WTC11 (cell line): Measurements from ENCODE around the gene OTUB1.

ENCODE experiments used
- CREB1 ChIP-seq: sonication (generic); formaldehyde crosslinking; IDR thresholded peaks from 2 replicates; pipeline ENCODE4 v1.8.0; 2023; ENCODE audit warnings: mild to moderate bottlenecking, missing genetic modification reagents
- MYBL2 ChIP-seq: sonication (generic); formaldehyde crosslinking; IDR thresholded peaks from 2 replicates; pipeline ENCODE4 v1.8.1; 2023; ENCODE audit warnings: mild to moderate bottlenecking, moderate library complexity, missing genetic modification reagents
- SP1 ChIP-seq: sonication (generic); formaldehyde crosslinking; conservative IDR thresholded peaks from 2 replicates; pipeline ENCODE4 v1.8.1; 2022; ENCODE audit warnings: missing genetic modification reagents
- TCF7 ChIP-seq: sonication (generic); formaldehyde crosslinking; IDR thresholded peaks from 2 replicates; pipeline ENCODE4 v1.8.0; 2022; ENCODE audit warnings: mild to moderate bottlenecking, low read depth, missing genetic modification reagents, moderate library complexity
- TF ChIP-seq, protein P1 (sequence below): fragments of 200-600 bp; IDR thresholded peaks from 2 replicates; pipeline ENCODE4 v1.8.0; 2022; ENCODE audit warnings: antibody characterized with exemption
- TF ChIP-seq, protein P2 (sequence below): fragments of 250-450 bp; sonication (Bioruptor Pico); conservative IDR thresholded peaks from 2 replicates; pipeline ENCODE4 v1.9.0; 2021; ENCODE audit warnings: mild to moderate bottlenecking
- TF ChIP-seq, protein P3 (sequence below): sonication (generic); formaldehyde crosslinking; IDR thresholded peaks from 2 replicates; pipeline ENCODE4 v1.8.1; 2023; ENCODE audit warnings: mild to moderate bottlenecking, missing genetic modification reagents
- TF ChIP-seq, protein P4 (sequence below): sonication (generic); formaldehyde crosslinking; IDR thresholded peaks from 2 replicates; pipeline ENCODE4 v1.8.1; 2023; ENCODE audit warnings: mild to moderate bottlenecking, missing genetic modification reagents, moderate library complexity
- TF ChIP-seq, protein P5 (sequence below): sonication (generic); formaldehyde crosslinking; IDR thresholded peaks from 2 replicates; pipeline ENCODE4 v1.8.0; 2022; ENCODE audit warnings: mild to moderate bottlenecking, missing genetic modification reagents
- TF ChIP-seq, protein P6 (sequence below): sonication (generic); formaldehyde crosslinking; IDR thresholded peaks from 2 replicates; pipeline ENCODE4 v1.8.0; 2022; ENCODE audit warnings: missing genetic modification reagents
- TF ChIP-seq, protein P7 (sequence below): sonication (generic); formaldehyde crosslinking; conservative IDR thresholded peaks from 2 replicates; pipeline ENCODE4 v1.8.1; 2022; ENCODE audit warnings: mild to moderate bottlenecking, missing genetic modification reagents

DNA sequence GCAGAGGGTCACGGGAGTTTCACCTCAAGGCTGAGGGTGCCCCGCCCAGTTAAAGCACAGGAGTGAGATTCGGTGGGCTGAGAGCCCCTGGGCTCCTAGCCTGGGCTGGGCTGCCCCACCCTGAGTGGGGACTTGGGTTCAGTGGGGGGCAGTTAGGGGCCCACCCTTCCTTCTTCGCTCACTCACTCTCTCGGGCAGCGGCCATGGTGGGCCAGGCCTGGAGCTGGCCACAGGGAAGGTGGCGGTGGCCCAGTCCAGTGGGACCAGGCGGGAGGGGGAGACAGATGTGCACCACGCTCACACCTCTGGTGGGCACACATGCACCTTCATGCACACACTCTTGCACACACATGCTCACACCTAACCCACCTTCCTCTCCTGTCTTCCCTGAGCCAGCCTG lies 55.6 kb downstream of the OTUB1 start:
- TF ChIP-seq, protein P1, sequence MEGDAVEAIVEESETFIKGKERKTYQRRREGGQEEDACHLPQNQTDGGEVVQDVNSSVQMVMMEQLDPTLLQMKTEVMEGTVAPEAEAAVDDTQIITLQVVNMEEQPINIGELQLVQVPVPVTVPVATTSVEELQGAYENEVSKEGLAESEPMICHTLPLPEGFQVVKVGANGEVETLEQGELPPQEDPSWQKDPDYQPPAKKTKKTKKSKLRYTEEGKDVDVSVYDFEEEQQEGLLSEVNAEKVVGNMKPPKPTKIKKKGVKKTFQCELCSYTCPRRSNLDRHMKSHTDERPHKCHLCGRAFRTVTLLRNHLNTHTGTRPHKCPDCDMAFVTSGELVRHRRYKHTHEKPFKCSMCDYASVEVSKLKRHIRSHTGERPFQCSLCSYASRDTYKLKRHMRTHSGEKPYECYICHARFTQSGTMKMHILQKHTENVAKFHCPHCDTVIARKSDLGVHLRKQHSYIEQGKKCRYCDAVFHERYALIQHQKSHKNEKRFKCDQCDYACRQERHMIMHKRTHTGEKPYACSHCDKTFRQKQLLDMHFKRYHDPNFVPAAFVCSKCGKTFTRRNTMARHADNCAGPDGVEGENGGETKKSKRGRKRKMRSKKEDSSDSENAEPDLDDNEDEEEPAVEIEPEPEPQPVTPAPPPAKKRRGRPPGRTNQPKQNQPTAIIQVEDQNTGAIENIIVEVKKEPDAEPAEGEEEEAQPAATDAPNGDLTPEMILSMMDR, result no peak
- TF ChIP-seq MYBL2 (CRISPR knock-in tag) (no peak), TCF7 (CRISPR knock-in tag) (no peak), CREB1 (CRISPR knock-in tag) (no peak), SP1 (CRISPR knock-in tag) (no peak)
- TF ChIP-seq, protein P2, sequence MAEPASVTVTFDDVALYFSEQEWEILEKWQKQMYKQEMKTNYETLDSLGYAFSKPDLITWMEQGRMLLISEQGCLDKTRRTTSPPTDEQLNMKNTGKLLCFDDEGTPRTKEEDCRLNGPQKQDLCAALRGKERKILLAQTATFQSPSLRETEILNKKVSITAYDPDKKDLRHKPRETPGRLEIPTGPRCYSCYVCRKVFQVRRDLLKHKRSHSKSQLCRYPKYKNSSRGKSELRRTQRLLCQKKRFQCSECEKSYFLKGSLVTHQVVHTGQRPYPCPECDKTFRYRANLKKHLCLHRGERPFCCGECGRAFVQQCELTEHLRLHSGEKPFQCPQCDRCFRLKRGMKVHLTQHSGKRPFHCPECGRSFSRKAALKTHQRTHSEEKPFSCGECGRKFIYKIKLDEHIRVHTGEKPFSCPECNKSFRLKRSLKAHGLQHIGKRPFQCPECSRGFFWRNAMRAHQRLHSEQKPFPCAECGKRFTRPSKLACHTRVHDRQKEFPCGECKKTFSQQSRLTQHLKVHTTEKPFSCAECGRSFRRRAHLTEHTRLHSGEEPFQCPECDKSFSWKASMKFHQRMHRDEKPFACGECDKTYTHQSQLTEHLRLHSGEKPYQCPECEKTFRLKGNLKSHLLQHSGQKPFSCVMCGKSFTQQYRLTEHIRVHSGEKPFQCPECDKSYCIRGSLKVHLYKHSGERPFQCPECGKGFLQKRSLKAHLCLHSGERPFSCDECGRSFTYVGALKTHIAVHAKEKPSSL (CRISPR knock-in tag), result no peak
- TF ChIP-seq, protein P3, sequence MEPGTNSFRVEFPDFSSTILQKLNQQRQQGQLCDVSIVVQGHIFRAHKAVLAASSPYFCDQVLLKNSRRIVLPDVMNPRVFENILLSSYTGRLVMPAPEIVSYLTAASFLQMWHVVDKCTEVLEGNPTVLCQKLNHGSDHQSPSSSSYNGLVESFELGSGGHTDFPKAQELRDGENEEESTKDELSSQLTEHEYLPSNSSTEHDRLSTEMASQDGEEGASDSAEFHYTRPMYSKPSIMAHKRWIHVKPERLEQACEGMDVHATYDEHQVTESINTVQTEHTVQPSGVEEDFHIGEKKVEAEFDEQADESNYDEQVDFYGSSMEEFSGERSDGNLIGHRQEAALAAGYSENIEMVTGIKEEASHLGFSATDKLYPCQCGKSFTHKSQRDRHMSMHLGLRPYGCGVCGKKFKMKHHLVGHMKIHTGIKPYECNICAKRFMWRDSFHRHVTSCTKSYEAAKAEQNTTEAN, result no peak
- TF ChIP-seq, protein P4, sequence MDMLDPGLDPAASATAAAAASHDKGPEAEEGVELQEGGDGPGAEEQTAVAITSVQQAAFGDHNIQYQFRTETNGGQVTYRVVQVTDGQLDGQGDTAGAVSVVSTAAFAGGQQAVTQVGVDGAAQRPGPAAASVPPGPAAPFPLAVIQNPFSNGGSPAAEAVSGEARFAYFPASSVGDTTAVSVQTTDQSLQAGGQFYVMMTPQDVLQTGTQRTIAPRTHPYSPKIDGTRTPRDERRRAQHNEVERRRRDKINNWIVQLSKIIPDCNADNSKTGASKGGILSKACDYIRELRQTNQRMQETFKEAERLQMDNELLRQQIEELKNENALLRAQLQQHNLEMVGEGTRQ (CRISPR knock-in tag), result no peak
- TF ChIP-seq, protein P5, sequence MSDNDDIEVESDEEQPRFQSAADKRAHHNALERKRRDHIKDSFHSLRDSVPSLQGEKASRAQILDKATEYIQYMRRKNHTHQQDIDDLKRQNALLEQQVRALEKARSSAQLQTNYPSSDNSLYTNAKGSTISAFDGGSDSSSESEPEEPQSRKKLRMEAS (CRISPR knock-in tag), result no peak
- TF ChIP-seq, protein P6, sequence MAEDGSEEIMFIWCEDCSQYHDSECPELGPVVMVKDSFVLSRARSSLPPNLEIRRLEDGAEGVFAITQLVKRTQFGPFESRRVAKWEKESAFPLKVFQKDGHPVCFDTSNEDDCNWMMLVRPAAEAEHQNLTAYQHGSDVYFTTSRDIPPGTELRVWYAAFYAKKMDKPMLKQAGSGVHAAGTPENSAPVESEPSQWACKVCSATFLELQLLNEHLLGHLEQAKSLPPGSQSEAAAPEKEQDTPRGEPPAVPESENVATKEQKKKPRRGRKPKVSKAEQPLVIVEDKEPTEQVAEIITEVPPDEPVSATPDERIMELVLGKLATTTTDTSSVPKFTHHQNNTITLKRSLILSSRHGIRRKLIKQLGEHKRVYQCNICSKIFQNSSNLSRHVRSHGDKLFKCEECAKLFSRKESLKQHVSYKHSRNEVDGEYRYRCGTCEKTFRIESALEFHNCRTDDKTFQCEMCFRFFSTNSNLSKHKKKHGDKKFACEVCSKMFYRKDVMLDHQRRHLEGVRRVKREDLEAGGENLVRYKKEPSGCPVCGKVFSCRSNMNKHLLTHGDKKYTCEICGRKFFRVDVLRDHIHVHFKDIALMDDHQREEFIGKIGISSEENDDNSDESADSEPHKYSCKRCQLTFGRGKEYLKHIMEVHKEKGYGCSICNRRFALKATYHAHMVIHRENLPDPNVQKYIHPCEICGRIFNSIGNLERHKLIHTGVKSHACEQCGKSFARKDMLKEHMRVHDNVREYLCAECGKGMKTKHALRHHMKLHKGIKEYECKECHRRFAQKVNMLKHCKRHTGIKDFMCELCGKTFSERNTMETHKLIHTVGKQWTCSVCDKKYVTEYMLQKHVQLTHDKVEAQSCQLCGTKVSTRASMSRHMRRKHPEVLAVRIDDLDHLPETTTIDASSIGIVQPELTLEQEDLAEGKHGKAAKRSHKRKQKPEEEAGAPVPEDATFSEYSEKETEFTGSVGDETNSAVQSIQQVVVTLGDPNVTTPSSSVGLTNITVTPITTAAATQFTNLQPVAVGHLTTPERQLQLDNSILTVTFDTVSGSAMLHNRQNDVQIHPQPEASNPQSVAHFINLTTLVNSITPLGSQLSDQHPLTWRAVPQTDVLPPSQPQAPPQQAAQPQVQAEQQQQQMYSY (CRISPR knock-in tag), result no peak
- TF ChIP-seq, protein P7, sequence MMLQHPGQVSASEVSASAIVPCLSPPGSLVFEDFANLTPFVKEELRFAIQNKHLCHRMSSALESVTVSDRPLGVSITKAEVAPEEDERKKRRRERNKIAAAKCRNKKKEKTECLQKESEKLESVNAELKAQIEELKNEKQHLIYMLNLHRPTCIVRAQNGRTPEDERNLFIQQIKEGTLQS, result no peak
